K562 (cell line): Measurements from ENCODE around the gene CBX4. TPM values are rescaled to one million over a fixed set of nuclear protein-coding genes. Genes with fewer than 3 reads are reported as not detected.
A peak's percentile ranks its signal among the peaks of the same experiment; 100 is the strongest.

Source experiments
- BMI1 ChIP-seq: fragments of 150-350 bp; IDR thresholded peaks from 2 replicates; pipeline ENCODE4 v1.6.1; 2014; ENCODE audit warnings: low read length
- FOXK1 ChIP-seq: sonication (generic); formaldehyde crosslinking; IDR thresholded peaks from 2 replicates; pipeline ENCODE4 v1.8.0; 2022; ENCODE audit warnings: missing genetic modification reagents, mild to moderate bottlenecking, borderline replicate concordance
- IFI16 ChIP-seq: fragments of 250-450 bp; sonication (Bioruptor Pico); IDR thresholded peaks from 2 replicates; pipeline ENCODE4 v2.1.2; 2022; ENCODE audit warnings: mild to moderate bottlenecking, inconsistent platforms
- MIER1 ChIP-seq: fragments of 450-650 bp; IDR thresholded peaks from 2 replicates; pipeline ENCODE4 v1.6.1; 2016; ENCODE audit warnings: antibody characterized with exemption, mild to moderate bottlenecking, low read depth
- PHF20 ChIP-seq: fragments of 450-650 bp; IDR thresholded peaks from 2 replicates; pipeline ENCODE4 v1.6.1; 2018; ENCODE audit not compliant: partially characterized antibody
- TEAD2 ChIP-seq: fragments of 450-650 bp; IDR thresholded peaks from 2 replicates; pipeline ENCODE4 v1.6.1; 2016; ENCODE audit warnings: missing genetic modification characterization, control low read depth, missing compliant biosample characterization
- XRCC3 ChIP-seq: fragments of 450-650 bp; IDR thresholded peaks from 2 replicates; pipeline ENCODE4 v1.6.1; 2017; ENCODE audit warnings: mild to moderate bottlenecking, moderate library complexity
- ZNF217 ChIP-seq: sonication (generic); formaldehyde crosslinking; IDR thresholded peaks from 2 replicates; pipeline ENCODE4 v1.8.0; 2022; ENCODE audit warnings: mild to moderate bottlenecking, missing genetic modification reagents
- ZNF445 ChIP-seq: fragments of 250-450 bp; sonication (Bioruptor Pico); IDR thresholded peaks from 2 replicates; pipeline ENCODE4 v1.4.0; 2020; ENCODE audit warnings: low read depth, mild to moderate bottlenecking, moderate library complexity
- ZNF584 ChIP-seq: fragments of 200-800 bp; sonication (Bioruptor generic); IDR thresholded peaks from 2 replicates; pipeline ENCODE4 v1.6.1; 2016; ENCODE audit warnings: low read depth, mild to moderate bottlenecking, missing genetic modification characterization, missing compliant biosample characterization
- polyA plus RNA-seq, 8 experiments: library from polyadenylated mRNA; depleted of rRNA in 4 of 8; stranded (reverse) in 5 of 8; unstranded in 3 of 8; fragments of >200 nt; fragmentation: Nextera tagmentation in 2 of 8; fragmentation: Illumina TruSeq in 1 of 8; extraction: Ambion mirVana in 2 of 8; extraction: Trizol in 1 of 8; gene quantifications; 2 replicates each; pipeline versions ENCODE4 v1.2.1 to v1.2.3, GENCODE V29; 2011 to 2014; ENCODE audit warnings: inconsistent platforms in 1 of 8, missing spikeins in 1 of 8
- total RNA-seq, 7 experiments: library from RNA; depleted of rRNA in 6 of 7; stranded (reverse); fragments of >200 nt in 6 of 7; fragmentation: Illumina TruSeq in 2 of 7; extraction: Trizol in 2 of 7; gene quantifications; 2 replicates each; pipeline versions ENCODE4 v1.2.1 to v1.2.3, GENCODE V29; 2011 to 2021; ENCODE audit warnings: low replicate concordance in 1 of 7
- TF ChIP-seq, protein P1 (sequence below), 2 experiments: fragments of 450-650 bp; IDR thresholded peaks; 2 replicates each; pipeline ENCODE4 v1.6.1; 2016; ENCODE audit warnings: mild to moderate bottlenecking in 2 of 2, borderline replicate concordance in 1 of 2, low read depth in 1 of 2, moderate library complexity in 1 of 2
- TF ChIP-seq, protein P2 (sequence below): fragments of 450-650 bp; formaldehyde crosslinking; IDR thresholded peaks from 2 replicates; pipeline ENCODE4 v1.4.0; 2020; ENCODE audit warnings: mild to moderate bottlenecking, mixed read lengths
- TF ChIP-seq, protein P3 (sequence below): sonication (generic); formaldehyde crosslinking; IDR thresholded peaks from 2 replicates; pipeline ENCODE4 v1.8.0; 2022; ENCODE audit warnings: mild to moderate bottlenecking, missing genetic modification reagents
- TF ChIP-seq, protein P4 (sequence below), 2 experiments: fragments of 200-800 bp in 1 of 2; sonication (Bioruptor generic) in 1 of 2; sonication (generic) in 1 of 2; formaldehyde crosslinking in 1 of 2; IDR thresholded peaks in 1 of 2; conservative IDR thresholded peaks in 1 of 2; 2 replicates each; pipeline versions ENCODE4 v1.5.0 to v1.6.1; 2016 to 2020; ENCODE audit warnings: missing compliant biosample characterization in 1 of 2, missing genetic modification characterization in 1 of 2, missing genetic modification reagents in 1 of 2

The CBX4 gene
- total and polyA plus RNA-seq, 9 of the 15 experiments (the other 6 are each of a cell fraction or from before 2014, with no cell fraction given) = 0.98 to 50.5 (median 10.0) TPM

DNA sequence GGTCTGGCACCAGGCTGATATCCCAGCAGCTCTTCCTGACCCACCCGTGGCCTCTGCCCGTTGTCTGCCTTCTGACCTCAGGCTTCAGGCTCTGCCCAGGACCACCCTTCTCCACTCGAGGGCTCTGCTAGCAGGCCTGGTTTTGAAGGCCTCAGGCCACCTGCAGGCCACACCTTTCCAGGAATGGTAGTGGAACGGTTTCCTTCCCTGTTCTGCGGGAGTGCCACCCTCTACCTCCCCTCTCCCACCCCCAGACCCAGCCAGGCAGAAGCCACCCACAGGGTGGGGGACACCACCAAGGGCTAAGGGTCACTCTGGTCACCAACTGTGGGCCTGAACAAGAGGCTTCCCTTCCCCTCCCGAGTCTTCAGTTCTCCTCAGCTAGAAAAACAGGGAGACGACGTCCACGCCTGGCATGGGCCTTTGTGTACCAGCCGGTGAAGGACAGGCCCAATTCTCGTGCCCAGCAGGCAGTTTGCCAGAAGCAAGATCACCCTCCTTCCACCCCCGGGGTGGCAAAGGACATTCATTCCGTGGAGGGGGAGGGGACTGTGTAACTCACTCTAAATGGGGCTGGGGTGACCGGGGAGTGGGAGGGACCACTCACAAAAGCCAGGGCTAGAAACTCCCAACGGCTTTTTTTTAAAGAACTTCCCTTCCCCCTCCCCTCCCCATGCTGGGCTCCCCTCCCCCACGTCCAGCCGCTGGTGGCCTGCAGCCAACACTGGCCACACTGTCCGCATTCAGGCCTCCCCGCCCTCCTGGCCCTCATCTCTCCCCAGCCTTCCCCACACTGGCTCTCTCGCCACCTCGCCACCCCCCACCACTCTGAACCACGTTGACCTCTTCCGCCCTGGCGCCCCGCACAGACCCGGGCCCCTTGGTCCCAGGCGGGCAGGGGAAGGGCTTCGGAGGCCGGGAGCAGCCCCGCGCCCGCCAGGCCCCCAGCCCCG, 7.7 kb downstream of the CBX4 start (continued):
- TF ChIP-seq, protein P1, sequence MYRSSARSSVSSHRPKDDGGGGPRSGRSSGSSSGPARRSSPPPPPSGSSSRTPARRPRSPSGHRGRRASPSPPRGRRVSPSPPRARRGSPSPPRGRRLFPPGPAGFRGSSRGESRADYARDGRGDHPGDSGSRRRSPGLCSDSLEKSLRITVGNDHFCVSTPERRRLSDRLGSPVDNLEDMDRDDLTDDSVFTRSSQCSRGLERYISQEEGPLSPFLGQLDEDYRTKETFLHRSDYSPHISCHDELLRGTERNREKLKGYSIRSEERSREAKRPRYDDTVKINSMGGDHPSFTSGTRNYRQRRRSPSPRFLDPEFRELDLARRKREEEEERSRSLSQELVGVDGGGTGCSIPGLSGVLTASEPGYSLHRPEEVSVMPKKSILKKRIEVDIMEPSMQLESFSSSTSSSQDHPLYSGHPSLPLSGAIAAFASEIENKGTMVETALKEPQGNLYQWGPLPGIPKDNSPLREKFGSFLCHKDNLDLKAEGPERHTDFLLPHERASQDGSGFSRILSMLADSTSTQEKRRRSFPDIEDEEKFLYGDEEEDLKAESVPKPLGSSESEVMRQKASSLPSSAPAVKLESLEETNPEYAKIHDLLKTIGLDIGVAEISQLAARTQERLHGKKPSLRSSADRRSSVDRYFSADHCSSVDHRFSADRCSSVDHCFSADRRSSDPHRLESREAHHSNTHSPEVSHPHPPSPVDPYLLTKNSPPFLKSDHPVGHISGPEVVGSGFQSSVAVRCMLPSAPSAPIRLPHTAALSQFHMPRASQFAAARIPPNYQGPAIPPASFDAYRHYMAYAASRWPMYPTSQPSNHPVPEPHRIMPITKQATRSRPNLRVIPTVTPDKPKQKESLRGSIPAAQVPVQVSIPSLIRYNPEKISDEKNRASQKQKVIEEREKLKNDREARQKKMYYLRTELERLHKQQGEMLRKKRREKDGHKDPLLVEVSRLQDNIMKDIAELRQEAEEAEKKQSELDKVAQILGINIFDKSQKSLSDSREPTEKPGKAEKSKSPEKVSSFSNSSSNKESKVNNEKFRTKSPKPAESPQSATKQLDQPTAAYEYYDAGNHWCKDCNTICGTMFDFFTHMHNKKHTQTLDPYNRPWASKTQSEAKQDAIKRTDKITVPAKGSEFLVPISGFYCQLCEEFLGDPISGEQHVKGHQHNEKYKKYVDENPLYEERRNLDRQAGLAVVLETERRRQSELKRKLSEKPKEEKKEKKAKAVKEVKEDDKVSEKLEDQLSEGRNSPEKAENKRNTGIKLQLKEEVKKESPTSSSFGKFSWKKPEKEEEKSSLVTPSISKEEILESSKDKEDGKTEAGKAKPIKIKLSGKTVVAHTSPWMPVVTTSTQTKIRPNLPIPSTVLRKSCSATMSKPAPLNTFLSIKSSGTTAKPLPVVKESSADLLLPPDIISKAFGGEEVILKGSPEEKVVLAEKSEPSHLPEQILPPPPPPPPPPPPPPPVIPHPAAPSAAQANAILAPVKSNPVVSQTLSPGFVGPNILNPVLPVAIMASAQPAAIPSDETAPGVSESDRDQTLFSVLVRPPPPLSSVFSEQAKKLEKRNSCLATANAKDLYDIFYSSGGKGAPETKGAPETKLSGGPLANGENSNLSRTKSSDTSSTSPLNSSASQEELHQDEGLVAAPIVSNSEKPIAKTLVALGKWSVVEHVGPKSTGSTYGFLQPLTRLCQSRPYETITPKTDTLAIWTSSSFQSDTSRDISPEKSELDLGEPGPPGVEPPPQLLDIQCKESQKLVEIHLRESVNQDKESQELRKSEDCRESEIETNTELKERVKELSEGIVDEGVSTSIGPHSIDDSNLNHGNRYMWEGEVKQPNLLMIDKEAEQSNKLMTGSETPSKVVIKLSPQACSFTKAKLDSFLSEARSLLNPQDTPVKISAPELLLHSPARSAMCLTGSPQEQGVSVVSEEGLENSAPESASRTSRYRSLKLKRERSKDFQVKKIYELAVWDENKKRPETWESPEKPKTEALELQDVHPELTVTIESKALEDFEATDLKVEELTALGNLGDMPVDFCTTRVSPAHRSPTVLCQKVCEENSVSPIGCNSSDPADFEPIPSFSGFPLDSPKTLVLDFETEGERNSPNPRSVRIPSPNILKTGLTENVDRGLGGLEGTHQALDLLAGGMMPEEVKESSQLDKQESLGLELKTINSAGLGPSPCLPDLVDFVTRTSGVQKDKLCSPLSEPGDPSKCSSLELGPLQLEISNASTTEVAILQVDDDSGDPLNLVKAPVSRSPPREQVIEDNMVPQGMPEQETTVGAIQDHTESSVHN (IDR thresholded peaks at IDR 0.05; ENCODE audit: borderline replicate concordance in 1 of 2, low read depth in 1 of 2) = no peak
- TF ChIP-seq IFI16 (no peak), ZNF584 (CRISPR knock-in tag) (peak; percentile 84; the same call in 1 of the 2 replicates), ZNF217 (CRISPR knock-in tag) (no peak), MIER1 (no peak), TEAD2 (no peak), BMI1 (no peak), FOXK1 (no peak), ZNF445 (CRISPR knock-in tag) (no peak), PHF20 (peak; percentile 49), XRCC3 (no peak)
- TF ChIP-seq, protein P2, sequence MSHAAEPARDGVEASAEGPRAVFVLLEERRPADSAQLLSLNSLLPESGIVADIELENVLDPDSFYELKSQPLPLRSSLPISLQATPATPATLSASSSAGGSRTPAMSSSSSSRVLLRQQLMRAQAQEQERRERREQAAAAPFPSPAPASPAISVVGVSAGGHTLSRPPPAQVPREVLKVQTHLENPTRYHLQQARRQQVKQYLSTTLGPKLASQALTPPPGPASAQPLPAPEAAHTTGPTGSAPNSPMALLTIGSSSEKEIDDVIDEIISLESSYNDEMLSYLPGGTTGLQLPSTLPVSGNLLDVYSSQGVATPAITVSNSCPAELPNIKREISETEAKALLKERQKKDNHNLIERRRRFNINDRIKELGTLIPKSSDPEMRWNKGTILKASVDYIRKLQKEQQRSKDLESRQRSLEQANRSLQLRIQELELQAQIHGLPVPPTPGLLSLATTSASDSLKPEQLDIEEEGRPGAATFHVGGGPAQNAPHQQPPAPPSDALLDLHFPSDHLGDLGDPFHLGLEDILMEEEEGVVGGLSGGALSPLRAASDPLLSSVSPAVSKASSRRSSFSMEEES (CRISPR knock-in tag) = no peak
- TF ChIP-seq, protein P3, sequence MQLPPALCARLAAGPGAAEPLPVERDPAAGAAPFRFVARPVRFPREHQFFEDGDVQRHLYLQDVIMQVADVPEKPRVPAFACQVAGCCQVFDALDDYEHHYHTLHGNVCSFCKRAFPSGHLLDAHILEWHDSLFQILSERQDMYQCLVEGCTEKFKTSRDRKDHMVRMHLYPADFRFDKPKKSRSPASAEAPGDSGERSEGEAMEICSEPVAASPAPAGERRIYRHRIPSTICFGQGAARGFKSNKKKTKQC = no peak
- TF ChIP-seq, protein P4, sequence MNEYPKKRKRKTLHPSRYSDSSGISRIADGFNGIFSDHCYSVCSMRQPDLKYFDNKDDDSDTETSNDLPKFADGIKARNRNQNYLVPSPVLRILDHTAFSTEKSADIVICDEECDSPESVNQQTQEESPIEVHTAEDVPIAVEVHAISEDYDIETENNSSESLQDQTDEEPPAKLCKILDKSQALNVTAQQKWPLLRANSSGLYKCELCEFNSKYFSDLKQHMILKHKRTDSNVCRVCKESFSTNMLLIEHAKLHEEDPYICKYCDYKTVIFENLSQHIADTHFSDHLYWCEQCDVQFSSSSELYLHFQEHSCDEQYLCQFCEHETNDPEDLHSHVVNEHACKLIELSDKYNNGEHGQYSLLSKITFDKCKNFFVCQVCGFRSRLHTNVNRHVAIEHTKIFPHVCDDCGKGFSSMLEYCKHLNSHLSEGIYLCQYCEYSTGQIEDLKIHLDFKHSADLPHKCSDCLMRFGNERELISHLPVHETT (CRISPR knock-in tag; conservative IDR thresholded peaks at IDR 0.05 in 1 of 2, IDR thresholded peaks at IDR 0.05 in 1 of 2) = peak in 1 of 2 experiments; percentile 51; a peak in 2 of 4 replicates
